Ishikawa (cell line): ENCODE data around the gene MAN1A2.

ENCODE experiments used
- CEBPB ChIP-seq: IDR thresholded peaks from 2 replicates; pipeline ENCODE4 v1.6.1; 2012
- CREB1 ChIP-seq: IDR thresholded peaks from 2 replicates; pipeline ENCODE4 v1.6.1; 2012; ENCODE audit warnings: low read depth
- EGR1 ChIP-seq: IDR thresholded peaks from 2 replicates; pipeline ENCODE4 v1.6.1; 2012
- EP300 ChIP-seq: IDR thresholded peaks from 2 replicates; pipeline ENCODE4 v1.6.1; 2012; ENCODE audit warnings: borderline replicate concordance
- FOXM1 ChIP-seq: IDR thresholded peaks from 2 replicates; pipeline ENCODE4 v1.6.1; 2012; ENCODE audit warnings: low read depth, borderline replicate concordance
- MAX ChIP-seq: IDR thresholded peaks from 2 replicates; pipeline ENCODE4 v1.6.1; 2012
- NFIC ChIP-seq: IDR thresholded peaks from 2 replicates; pipeline ENCODE4 v1.6.1; 2012
- RAD21 ChIP-seq: IDR thresholded peaks from 2 replicates; pipeline ENCODE4 v1.6.1; 2012; ENCODE audit warnings: low read depth
- REST ChIP-seq: IDR thresholded peaks from 2 replicates; pipeline ENCODE4 v1.6.1; 2012; ENCODE audit warnings: low read depth, mild to moderate bottlenecking
- TAF1 ChIP-seq: IDR thresholded peaks from 2 replicates; pipeline ENCODE4 v1.6.1; 2012; ENCODE audit warnings: low read depth, mild to moderate bottlenecking
- TCF12 ChIP-seq: IDR thresholded peaks from 2 replicates; pipeline ENCODE4 v1.6.1; 2012; ENCODE audit warnings: low read depth
- TEAD4 ChIP-seq: IDR thresholded peaks from 2 replicates; pipeline ENCODE4 v1.6.1; 2012
- USF1 ChIP-seq: IDR thresholded peaks from 2 replicates; pipeline ENCODE4 v1.6.1; 2012
- YY1 ChIP-seq: IDR thresholded peaks from 2 replicates; pipeline ENCODE4 v1.6.1; 2012; ENCODE audit warnings: low read depth
- ZBTB7A ChIP-seq: IDR thresholded peaks from 2 replicates; pipeline ENCODE4 v1.6.1; 2012; ENCODE audit warnings: low read depth

MAN1A2 gene

GRCh38 chr1:117541585-117541984 is 174.3 kb downstream of the MAN1A2 start:
- TF ChIP-seq CEBPB (no peak), RAD21 (no peak), TAF1 (no peak), NFIC (no peak), FOXM1 (no peak), MAX (no peak), REST (no peak), TEAD4 (no peak), USF1 (no peak), EGR1 (no peak), ZBTB7A (no peak), TCF12 (no peak), EP300 (no peak)

- TF ChIP-seq CEBPB, result no peak
- no peak for TF ChIP-seq EGR1
- no peak for TF ChIP-seq YY1
- TF ChIP-seq MAX, result no peak
- TF ChIP-seq TEAD4, result no peak
- no peak for TF ChIP-seq TCF12
- no peak for TF ChIP-seq USF1
- no peak for TF ChIP-seq TAF1
- no peak for TF ChIP-seq CREB1
- no peak for TF ChIP-seq ZBTB7A
- no peak for TF ChIP-seq REST
- TF ChIP-seq FOXM1, result no peak
- no peak for TF ChIP-seq EP300
- TF ChIP-seq NFIC, result no peak
- TF ChIP-seq RAD21, result no peak
Observed at GRCh38 chr1:117544509-117545109, 177.4 kb downstream of the MAN1A2 start.

GRCh38 chr1:117546467-117546866 is 179.2 kb downstream of the MAN1A2 start:
- no peak for TF ChIP-seq USF1
- TF ChIP-seq RAD21, result no peak
- no peak for TF ChIP-seq TEAD4
- no peak for TF ChIP-seq REST
- no peak for TF ChIP-seq TAF1
- no peak for TF ChIP-seq CREB1
- no peak for TF ChIP-seq TCF12
- TF ChIP-seq FOXM1, result no peak
- no peak for TF ChIP-seq EP300
- no peak for TF ChIP-seq ZBTB7A
- no peak for TF ChIP-seq MAX

- TF ChIP-seq USF1, result no peak
- no peak for TF ChIP-seq TAF1
- no peak for TF ChIP-seq EGR1
- no peak for TF ChIP-seq FOXM1
- no peak for TF ChIP-seq ZBTB7A
- no peak for TF ChIP-seq RAD21
- TF ChIP-seq CREB1, result no peak
- no peak for TF ChIP-seq YY1
- TF ChIP-seq TCF12, result no peak
- no peak for TF ChIP-seq EP300
- TF ChIP-seq TEAD4, result no peak
- no peak for TF ChIP-seq CEBPB
- TF ChIP-seq MAX, result no peak
- no peak for TF ChIP-seq REST
- TF ChIP-seq NFIC, result no peak
Observed at GRCh38 chr1:117553471-117553870, 186.2 kb downstream of the MAN1A2 start.
